Measurements from ENCODE around the gene CIB1. TPM values are rescaled to one million over a fixed set of nuclear protein-coding genes. Genes with fewer than 3 reads are reported as not detected.
A peak's percentile ranks its signal among the peaks of the same experiment; 100 is the strongest.

The CIB1 gene
- polyA plus RNA-seq, 1 donor = 23.1 TPM

DNA sequence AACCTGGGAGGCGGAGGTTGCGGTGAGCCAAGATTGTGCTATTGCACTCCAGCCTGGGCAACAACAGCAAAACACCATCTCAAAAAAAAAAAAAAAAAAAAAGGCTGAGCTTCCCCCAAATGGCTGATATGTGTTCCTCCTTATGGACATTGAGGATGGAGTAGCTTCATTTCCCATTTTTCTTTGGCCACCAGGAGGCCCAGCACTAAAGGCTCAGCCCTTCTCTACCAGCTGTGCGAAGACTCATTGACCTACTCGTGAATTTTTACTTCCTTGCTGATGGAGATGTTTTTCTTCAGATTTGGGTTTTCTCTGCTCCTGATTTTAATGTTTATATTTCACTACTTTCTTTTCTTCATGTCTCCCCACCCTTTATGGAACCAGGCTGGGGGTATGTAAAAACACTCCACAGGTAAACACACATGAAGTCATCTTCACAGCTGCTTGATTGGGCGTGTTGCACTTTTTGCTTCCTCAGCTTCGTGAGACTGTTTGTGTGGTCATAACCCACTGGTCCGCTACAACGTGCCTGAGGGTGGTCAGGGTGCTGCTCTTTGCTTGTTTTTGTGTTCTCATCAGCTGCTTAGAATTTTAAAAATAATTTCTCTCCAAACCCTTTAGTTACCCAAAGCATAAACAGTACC is 19.1 kb downstream of the CIB1 start:
- no peak for DNase-seq

DNA sequence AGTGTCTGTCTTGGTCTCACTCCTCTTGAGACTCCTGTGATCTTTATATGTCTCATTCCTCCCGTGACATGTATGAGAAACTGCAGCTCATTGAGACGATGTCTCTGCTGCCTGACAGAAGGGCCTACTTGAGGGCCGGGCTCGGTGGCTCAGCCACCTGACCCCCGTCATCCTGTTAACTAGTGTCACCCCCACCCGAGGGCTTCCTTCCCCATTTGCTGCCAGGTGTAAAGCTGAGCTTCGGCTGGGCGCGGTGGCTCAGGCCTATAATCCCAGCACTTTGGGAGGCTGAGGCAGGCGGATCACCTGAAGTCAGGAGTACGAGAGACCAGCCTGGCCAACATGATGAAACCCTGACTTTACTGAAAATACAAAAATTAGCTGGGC is 19.9 kb downstream of the CIB1 start:
- no peak for DNase-seq

DNA sequence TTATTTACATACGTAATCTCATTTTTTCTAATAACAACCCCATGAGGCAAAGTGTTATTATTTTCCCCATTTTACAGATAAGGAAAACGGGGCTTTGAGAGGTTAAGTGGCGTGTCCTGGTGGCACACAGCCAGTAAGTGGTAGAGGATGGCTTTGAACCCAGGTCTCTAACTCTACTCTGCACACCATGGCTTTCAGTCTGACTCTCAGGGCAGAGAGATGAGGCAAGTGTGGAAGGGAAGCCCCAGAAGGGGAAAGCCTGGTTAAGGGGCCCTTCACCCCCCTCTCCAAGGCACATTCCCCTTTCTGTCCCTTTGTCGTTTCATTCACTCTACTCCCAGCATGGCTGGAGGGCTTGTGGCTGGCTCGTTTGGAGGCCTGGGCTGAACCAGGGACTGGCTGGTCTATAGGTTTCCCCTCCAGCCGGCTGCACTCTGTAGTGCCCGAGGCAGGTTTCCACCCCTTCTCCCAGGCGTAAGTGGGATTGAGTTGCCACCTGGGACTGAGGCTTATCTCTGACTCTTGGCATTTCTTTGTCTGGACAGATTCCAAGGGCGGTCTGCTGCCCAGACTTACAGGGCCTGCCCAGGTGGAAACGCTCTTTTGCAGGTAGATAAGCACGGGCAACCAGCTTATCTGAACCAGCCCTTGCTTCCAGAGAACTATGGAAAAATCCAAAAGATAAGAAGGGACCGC is 20.5 kb downstream of the CIB1 start:
- no peak for DNase-seq

DNA sequence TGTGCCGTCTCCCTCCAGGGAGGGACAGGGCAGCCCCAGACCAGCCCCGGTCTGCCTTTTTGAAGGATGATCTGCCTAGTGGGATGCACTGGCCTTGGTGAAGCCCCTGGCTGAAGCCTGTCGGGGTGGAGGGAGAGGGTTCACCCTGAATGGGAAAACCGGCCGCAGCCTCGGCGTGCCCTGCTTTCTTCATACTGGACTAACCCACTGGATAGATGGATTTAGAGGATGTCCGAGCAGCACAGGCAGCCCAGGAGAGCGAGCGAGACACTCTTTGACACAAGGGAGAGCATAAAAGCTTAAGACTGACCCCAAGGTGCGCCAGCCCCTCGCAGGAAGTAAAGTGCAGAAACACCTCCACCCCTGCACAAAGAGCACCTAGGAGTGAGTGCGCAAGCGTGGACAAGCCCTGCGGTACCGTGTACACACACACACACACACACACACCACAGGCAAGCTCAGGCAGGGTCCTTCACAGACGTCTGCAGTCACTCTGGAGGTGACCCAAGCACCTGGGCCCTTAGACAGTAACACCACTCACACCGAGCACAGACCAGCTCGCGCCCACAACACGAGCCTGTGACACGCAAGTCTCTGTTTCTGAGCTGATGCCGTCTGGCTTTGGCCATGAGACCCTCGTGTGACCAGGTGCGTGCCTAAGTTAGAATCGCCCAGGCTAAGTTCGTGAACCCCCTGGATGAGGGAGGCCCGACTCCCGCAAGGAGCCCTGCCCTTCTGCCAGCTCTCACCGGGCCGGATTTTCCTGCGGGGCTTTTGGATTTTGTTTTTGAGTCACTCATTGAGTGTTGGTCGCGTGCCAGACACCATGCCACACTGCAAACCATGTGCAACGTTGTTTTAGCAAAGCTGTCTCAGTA is 21.3 kb downstream of the CIB1 start:
- no peak for DNase-seq

DNA sequence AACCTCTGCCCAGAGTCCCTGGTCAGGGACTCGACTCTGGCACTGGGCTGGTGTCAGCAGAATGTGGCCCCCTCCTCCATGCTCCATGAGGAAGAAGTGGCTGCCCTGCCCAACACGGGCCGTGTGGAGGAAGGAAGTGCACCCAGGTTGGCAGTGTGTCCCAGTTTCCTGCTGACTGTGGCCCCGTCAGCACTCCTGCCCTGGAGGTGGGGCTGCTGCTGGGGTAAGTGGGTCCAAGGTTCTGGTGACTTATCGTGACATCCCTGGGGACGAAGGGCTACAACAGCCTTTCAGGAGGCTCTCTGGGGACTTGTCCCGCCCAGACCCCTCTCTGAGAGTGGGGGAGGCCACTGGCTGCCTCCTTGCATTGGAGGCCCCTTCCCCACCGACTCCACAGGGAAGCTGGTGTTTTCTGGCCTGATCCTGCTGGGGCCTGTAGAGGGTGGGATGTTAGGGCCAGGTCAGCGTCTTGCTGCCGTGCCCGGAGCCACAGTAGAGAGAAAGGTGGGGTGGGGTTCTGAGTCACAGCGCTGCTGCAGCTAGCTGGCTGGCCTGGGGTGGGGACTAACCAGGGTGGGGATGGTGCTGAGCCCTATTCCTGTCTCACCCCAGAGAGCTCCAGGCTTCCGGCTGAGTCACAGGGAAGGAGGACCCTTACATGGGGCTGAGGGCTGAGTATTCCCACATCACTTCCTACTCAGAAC is 22.1 kb downstream of the CIB1 start:
- DNase-seq = no peak

DNA sequence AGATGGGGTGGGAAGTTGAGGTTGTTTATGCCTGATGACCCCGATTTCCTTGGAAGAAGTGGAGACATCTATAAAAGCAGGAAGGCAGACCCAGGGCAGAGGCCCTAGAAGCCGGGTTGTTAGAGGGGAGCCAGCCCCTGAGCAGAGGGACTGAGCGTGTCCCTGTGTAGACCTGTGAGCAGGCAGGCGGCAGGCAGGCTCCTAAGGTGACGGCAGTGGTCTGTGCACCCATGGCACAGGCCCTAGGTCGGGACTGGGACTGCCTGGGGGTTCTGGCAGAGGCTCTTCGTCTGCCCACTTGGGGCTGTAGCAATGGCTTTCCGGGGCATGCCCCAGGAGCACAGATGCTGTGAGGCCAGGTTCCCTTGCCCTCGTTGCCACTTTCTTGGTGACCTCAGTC is 22.7 kb downstream of the CIB1 start:
- no peak for DNase-seq

DNA sequence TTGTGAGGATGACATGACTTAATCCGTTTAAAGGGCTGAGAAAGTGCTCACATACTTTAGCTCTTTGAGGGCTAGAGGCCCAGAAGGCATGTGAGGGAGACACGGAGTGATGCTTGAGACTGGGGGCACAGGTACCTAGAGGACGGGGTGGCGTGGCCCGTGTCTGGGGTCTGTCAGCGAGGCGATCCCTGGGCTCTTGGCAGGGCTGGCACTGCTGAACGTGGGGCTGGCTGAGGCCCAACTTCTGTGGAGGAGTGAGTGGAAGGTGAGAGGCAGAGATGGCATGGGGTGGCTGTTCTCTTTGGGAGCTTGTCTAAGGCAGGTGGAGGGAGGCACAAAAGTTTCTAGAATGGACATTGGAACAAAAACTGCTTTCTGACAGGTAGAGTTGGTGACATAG is 23.1 kb downstream of the CIB1 start:
- no peak for DNase-seq

DNA sequence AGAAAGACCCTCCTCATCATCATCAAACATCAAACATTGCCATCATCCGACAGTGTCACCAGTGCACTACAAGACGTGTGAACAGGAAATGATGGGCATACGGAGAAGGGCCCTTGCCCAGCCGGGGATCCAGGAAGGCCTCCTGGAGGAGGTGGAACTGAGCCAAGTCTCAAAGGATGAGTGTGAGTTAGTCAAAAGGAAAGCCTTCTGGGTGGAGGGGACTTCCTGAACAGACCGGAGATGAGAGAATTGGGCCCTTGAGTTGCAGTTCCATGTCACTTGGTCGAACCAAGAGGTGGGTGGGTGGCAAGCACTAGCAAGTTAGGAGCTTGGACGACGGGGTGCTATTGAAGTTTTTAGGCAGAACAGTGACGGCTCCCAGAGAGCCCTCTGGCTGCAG is 24.1 kb downstream of the CIB1 start:
- DNase-seq = no peak

DNA sequence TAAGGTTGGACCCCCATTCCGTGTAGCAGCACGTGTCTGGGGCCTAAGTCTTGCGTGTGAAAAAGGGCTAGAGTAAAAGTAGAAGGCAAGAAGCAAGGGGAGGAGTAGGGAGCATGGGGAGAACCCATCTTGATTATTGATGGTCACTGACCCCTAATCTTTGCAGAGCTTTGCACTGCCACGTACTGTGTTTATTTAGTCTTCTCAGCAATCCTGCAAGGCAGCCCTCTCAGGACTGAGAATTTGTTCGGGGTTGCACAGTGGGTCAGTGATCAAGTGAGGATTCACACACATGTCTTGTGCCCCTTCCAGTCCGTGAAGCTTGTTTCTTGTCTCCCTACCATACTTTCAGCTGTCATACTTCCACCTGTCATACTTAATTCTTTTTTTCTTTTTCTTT is 25.4 kb downstream of the CIB1 start:
- DNase-seq = no peak

DNA sequence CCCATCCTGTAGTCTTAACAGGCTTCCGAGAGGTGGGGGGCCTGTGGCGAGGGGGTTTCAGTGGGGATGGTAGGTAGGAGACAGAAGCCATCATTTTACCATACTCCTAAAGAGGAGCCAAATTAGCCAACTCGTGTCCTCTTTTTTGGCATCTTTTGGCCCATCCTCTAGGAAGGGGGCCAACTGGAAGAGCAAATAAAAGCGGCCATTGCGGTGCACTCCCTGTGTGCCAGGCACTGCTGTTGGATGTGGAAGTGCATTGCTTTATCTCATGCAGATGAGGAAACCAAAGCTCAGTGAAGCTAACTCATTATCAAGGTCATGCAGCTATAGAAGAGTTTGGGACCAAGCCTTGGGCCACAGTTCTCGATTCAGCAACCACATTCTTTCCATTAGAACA is 26.5 kb downstream of the CIB1 start:
- no peak for DNase-seq

DNA sequence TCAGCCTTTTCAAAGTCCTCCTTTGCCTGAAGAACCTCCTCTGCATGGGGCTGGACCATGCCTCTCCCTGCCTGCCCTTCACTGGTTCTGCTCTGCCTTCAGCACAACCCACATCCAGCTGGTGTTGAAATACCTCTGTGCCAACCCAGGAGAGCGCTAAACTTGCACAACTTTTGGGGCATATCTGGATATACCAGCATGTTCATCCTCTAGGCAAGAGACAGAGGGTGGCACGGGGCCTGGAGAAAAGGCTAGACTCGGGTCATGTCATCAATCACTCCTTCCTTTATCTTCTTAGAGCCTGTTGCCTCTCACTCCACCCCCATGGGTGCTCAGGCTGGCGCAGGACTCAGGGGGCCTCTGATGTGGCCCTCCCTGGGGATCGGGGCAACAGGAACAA is 27.9 kb downstream of the CIB1 start:
- no peak for DNase-seq

DNA sequence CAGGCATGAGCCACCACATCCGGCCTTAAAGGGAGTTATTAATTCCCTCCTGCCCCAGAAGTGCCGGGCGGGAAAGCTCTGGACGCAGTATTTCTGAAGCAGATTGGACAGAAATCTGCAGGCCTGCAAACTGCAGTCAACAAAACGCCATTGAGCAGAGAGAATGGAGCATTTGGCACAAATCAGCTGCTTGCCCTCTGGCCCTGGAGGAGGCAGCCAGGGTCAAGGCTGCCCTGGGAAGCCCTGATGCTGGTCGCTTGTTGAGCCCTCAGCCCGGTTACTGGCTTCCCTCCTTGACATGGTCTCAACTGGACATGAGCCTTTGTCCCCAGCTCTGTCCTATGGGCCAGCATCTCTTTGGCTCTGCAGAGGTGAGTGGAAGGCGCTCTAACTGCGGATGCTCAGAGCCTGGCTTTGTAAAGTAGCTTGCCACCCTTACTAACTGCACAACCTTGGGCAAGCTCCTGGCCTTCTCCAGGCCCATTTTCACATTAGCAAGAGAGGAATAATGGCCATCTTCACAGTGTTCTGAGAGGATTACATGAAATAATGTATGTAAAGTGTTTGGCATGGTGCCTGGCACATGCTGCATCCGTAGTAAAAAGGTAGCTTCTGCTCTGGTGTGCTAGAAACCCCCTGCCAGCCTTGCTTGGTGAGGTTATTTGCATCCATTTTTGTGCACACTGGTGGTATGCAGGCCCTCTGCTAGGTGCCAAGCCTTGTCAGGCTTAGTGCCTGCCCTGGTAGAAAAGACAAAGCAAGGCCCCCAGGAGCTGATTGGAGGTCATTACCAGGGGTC is 28.5 kb downstream of the CIB1 start:
- no peak for DNase-seq

DNA sequence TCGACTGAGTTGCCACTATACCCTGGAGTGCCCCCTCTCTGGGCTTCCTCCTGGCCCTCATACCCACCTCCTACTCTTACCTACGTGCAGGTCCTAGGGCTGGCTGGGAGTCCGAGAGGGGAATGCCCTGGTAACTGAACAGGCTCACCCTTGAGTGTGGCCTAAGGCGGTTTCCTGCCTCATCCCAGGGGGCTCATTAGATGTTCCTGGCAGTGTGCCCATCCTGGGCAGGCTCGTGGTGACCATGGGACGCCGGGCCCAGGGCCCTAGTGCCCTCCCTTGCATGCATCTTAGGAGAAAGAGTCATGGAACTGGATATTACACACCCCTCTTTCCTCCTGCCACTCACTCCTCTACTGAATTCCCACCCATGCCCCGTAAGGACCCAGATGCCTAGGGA is 29.8 kb downstream of the CIB1 start:
- no peak for DNase-seq

DNA sequence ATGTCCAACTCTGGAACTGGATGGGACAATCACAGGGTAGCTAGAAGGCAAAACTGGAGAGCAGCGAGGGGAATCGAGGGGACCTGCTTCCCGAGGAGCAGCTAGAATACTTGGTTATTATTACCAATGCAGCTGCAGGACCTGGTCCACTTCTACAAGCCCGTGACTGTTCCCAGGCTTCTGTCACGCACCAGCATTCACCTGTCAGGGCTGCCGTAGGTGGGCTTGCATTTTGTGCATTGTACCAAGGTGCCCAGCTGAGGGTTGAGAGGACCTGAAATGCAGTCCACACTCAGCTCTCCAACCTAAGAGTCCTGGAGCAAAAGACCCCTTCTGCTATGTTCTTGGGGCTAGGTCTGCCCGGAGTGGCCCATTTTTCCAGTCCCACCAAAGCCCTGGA is 30.3 kb downstream of the CIB1 start:
- no peak for DNase-seq

DNA sequence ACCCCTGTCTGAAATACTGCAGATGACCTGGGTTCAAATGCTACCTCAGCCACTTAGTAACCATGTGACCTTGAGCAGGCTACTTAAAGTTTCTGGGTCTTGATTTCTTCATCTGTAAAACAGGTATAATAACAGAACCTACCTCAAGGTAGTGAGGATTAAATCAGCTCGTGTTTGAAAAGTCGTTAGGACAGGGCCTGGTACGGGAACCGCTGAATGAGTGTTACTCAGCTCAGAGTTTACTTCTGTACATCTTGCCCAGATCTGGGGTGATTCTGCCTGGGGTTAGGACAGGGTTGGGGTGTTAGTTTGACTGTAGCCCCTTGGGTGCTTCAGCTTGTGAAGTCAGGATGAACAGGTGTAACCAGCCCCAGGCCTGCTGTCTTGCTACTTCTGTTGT is 30.8 kb downstream of the CIB1 start:
- no peak for DNase-seq

DNA sequence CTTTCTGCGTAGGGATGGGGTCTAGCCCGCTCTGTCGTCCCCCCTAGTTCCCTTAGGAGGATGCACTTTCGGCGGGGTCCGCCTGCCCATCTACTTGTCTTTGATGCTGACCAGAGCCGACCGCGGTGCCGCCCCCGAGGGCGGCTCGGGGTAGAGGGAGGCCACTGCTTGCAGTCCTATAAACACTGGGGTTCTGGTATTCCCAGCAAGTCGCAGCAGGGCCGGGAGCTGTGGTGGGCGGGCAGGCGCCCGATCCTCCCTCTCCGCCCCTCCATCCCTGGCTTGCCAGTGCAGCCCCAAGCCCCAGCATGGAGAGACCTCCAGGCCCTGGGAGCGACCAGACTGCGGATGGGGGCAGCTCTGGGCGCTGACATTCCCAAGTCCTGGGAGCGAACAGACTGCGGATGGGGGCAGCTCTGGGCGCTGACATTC is 31.8 kb downstream of the CIB1 start:
- DNase-seq = no peak

DNA sequence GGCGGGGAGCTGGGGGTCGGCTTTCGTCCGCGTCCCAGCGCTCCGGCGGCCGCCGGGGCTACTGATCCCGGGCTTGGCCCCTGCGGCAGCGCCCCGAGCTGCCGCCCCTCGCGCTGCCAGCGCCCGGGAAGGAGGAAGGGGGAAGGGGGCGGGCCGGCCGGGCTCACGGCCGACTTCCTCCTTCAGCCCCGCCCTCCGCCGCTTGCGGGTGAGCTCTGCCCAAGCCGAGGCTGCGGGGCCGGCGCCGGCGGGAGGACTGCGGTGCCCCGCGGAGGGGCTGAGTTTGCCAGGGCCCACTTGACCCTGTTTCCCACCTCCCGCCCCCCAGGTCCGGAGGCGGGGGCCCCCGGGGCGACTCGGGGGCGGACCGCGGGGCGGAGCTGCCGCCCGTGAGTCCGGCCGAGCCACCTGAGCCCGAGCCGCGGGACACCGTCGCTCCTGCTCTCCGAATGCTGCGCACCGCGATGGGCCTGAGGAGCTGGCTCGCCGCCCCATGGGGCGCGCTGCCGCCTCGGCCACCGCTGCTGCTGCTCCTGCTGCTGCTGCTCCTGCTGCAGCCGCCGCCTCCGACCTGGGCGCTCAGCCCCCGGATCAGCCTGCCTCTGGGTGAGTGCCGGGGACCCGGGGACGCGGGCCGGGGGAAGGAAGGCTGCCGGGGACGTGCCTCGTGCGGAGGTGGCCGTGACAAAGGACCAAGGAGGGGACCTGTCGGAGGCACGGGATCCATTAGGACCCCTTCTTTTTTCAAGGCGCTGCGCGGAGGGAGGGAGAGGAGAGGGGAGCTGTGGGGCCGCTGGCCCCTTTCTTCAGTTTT is 32.4 kb downstream of the CIB1 start, which contains the start of gene SEMA4B:
SEMA4B (plus strand) TSS at position 201 of the 814 bp plus-strand sequence; CDS start at position 450, 249 bp downstream.
- DNase-seq = peak; percentile 77

DNA sequence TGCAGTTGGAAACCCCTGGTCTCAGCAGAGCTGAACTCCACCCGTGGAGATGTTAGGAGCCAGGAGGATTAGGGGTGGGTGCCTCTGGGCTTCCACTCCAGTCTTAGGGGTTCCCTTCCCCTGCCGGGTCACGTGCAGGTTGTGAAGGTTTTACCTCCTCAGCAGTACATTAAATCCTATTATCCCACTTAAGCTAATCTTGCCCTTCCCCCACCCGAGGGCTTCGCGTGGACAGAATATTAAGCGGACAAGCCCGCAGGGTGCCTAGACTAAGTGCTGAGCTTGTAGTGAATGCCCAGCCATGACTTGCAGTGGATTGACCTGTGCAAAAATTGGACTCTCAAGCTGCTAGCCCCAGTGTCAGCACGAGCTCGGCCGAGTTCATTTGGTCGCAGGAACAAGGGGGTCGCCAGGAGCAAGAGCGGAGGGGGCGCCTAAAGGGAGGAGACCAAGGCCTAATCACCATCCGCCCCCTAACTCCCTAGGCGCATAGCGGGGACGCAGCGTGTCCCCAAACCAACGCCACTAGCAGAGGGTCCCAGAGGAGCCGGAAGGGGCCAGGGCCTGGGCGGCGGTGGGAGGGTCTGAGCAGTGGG is 33.1 kb downstream of the CIB1 start:
- DNase-seq = peak; percentile 21

DNA sequence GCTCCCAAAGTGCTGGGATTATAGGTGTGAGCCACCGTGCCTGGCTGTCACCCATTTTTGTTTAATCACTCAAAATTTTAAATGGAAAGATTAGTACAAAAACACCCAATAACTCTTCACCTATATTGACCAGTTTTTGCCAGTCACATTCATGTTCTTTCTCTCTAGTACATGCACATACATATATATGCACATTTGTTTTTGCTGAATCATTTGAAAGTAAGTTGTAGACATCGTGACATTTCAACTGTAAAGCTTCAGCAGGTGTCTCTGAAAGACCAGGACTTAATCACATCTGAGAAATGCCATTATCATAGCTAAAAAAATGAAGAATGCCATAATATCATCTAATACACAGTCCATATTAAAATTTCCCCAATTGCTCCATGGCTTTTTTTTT is 39.1 kb downstream of the CIB1 start:
- DNase-seq = no peak

DNA sequence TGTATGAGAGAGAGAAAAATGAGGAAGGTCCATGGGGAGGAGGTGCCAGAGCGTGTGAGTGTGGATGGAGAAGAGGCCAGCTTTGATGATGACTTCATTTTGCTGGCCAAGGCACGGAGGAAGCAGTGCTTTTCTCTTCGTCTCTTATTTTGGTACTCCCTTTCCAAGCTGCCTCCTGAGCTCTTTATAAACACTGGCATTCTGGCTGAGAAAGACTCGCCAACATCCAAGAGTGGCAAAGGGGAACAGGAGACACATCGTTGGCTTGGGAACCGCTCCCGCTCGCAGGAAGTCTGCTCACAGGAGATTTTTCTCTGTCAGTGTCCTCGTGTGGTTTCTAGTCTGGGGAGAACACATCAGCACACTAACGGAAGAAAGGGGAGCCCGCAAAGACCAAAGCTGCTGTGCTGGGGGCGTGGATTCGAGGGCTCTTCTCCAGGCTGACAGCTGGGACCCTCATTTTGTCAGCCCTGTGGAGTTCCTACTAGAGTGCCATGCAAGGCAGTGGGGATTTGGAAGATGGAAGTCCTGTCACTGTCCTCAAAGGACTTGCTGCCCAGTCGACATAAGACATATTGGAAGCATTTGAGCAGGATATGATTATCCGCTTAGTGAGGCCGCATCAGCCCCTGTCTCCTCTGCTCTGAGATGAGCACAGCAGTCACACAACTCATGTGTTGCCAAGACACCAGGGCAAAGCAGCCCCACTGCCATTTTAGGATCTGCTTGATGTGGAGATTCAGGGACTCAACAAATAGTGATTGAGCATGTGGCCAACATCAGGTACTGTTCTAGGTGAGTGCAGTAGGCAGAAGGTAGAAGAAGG is 40.6 kb downstream of the CIB1 start:
- no peak for DNase-seq
